GM12891 (cell line): ENCODE results near the gene RHD.
"Not testable (repeated sequence)": the region's sequence is repeated elsewhere in the genome, so short reads cannot be mapped to it uniquely, and the experiment has no call there.

Experiments
- POLR2A ChIP-seq: IDR thresholded peaks from 2 replicates; pipeline ENCODE4 v1.6.1; 2011; ENCODE audit warnings: low read depth, low read length, control low read depth
- SPI1 ChIP-seq: IDR thresholded peaks from 2 replicates; pipeline ENCODE4 v1.6.1; 2011; ENCODE audit warnings: low read depth, low read length, control low read depth

DNA sequence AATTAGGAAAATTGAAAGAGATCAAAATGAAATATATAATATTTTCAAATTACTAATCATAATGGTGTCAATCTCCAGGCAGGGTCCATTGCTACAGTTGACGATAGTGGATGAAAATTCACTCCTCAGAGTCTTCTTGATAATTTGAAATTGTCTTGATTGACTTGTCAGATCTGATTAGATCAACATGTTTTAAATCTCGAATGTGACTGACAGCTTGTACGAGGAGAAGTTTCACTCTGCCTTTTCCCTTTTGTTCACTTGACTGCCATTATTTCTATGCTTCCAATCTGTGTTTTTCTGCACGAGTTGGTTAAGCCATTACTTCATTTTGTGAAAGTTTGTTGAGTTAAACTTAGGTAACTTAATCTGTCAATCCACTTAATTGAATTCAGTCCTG, 3.3 kb downstream of the RHD start:
- not testable (repeated sequence) for TF ChIP-seq SPI1, POLR2A
